Motor neuron (in vitro differentiated cells): Measurements from ENCODE around the gene BCAN. TPM values are rescaled to one million over a fixed set of nuclear protein-coding genes. Genes with fewer than 3 reads are reported as not detected.
A peak's percentile ranks its signal among the peaks of the same experiment; 100 is the strongest.
"Not testable (repeated sequence)": the region's sequence is repeated elsewhere in the genome, so short reads cannot be mapped to it uniquely, and the experiment has no call there.

Experiments used
- ATAC-seq, 8 experiments: fragments of 200-7000 bp; cut with Tn5 transposase; replicated peaks in 6 of 8; 2 replicates each; pipeline ENCODE4 v1.8.0; 2021; ENCODE audit warnings: mild to moderate bottlenecking in 8 of 8, moderate library complexity in 8 of 8
- H3K27ac ChIP-seq, 2 donors: fragments of 250-450 bp; sonication (Bioruptor Pico); 2 replicates each; pipeline ENCODE4 v1.9.0; 2021; ENCODE audit warnings: antibody characterized with exemption in 2 of 2, mild to moderate bottlenecking in 2 of 2, moderate library complexity in 1 of 2
- H3K4me1 ChIP-seq, 2 donors: fragments of 250-450 bp; sonication (Bioruptor Pico); replicated peaks in 1 of 2; 2 replicates each; pipeline ENCODE4 v1.6.1; 2021; ENCODE audit warnings: antibody characterized with exemption in 2 of 2, mild to moderate bottlenecking in 2 of 2, moderate library complexity in 1 of 2
- H3K4me3 ChIP-seq, 5 donors: fragments of 250-450 bp; sonication (Bioruptor Pico); 2 replicates each; pipeline ENCODE4 v1.9.0; 2021; ENCODE audit warnings: antibody characterized with exemption in 5 of 5, mild to moderate bottlenecking in 5 of 5, moderate library complexity in 4 of 5
- WGBS, 10 experiments: fragments of 450-650 bp; shearing (Covaris generic); methylation state at CpG; one replicate each; pipeline ENCODE4 v1.0.0; 2022; 5-methylcytosine and 5-hydroxymethylcytosine counted together
- in situ Hi-C, 9 experiments: fragments of 400-800 bp; cut with MboI; loops; one replicate each; pipeline ENCODE4 v1.15.0; 2021; ENCODE audit warnings: low sequenced_read_pairs in 9 of 9, low pct_unique_long_range_greater_than_20kb in 2 of 9; ENCODE audit not compliant: unreplicated experiment in 9 of 9
- total RNA-seq, 8 experiments: library from RNA; unstranded; fragments of 300-600 nt; gene quantifications; 2 replicates each; pipeline versions ENCODE4 v1.2.3 to v1.2.4, GENCODE V29; 2022

The BCAN gene
- total RNA-seq, 8 experiments from 2014 or later = 0.66 to 25.1 (median 1.7) TPM

- in situ Hi-C loops = loop anchor here in 4 of 9 experiments (10.0 to 25.0 kb wide), 3 partner anchors 146 to 214 kb away; no protein-coding TSS in a partner anchor
- peaks cover 9 to 14% of the 10 kb centered on the region in 2 donors for H3K4me1 ChIP-seq
- H3K27ac ChIP-seq = peak within 1 kb of the TSS; percentile 43 to 70
- ATAC-seq = peak; percentile 86 to 94 (median 92)
- H3K4me3 ChIP-seq = peak within 1 kb of the TSS; percentile 53 to 97 (median 71)
- WGBS, 10 experiments = 0 to 4% (median 0%) methylated on average over 1 to 35 of the region's 35 CpGs; no CpG with 5 or more reads in 1 of the 10 experiments
These were observed 40.6 kb upstream of the BCAN start, which contains the start of gene GPATCH4 for GRCh38 chr1:156601122-156601830. GPATCH4 (minus strand) TSS chr1:156601479.

GRCh38 chr1:156601892-156602291, 40.0 kb upstream of the BCAN start:
- ATAC-seq = peak in 7 of 8 experiments; percentile 3 to 26 (median 10)
- Histone ChIP-seq H3K4me1 (peaks cover 9 to 14% of the 10 kb centered on the region in 2 donors), H3K4me3 (peak overlapping the region; percentile 53 to 97 (median 71)), H3K27ac (peak overlapping the region; percentile 43 to 70)
- WGBS, 10 experiments = 35 to 100% (median 79%) methylated on average over 1 to 11 of the region's 12 CpGs; no CpG with 5 or more reads in 2 of the 10 experiments
- in situ Hi-C loops = loop anchor here in 4 of 9 experiments (10.0 to 25.0 kb wide), 3 partner anchors 147 to 215 kb away; no protein-coding TSS in a partner anchor

DNA sequence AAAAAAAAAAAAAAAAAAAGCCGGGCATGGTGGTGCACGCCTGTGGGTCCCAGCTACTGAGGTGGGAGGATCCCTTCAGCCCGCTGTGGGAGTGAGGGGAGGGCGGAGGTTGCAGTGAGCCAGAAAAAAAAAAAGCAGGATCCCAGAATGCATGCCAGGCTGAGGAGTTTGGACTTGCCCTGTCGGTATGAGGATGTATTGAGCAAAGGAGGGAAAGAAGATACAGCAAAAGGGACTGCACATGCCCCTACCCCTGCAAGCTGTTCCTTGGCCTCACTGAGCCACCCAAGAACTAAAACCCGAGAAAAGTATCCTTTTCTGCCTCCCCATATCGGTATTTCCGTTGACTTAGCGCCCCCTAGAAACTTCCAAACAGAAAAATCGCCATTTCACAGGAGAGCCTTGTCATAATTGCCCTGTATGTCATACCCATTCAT, 39.3 kb upstream of the BCAN start:
- Histone ChIP-seq H3K27ac (no peak overlapping the region), H3K4me1 (peaks cover 9 to 14% of the 10 kb centered on the region in 2 donors), H3K4me3 (no peak overlapping the region)
- WGBS, 10 experiments = 7 to 75% (median 34%) methylated on average over 3 to 10 of the region's 10 CpGs; no CpG with 5 or more reads in 1 of the 10 experiments
- in situ Hi-C loops = loop anchor here in 4 of 9 experiments (10.0 to 25.0 kb wide), 3 partner anchors 148 to 215 kb away; no protein-coding TSS in a partner anchor
- no peak for ATAC-seq

- WGBS, 10 experiments = 43 to 93% (median 79%) methylated on average over 2 to 4 of the region's 4 CpGs; no CpG with 5 or more reads in 4 of the 10 experiments
- in situ Hi-C loops = loop anchor here in 4 of 9 experiments (10.0 to 25.0 kb wide), 3 partner anchors 153 to 220 kb away; no protein-coding TSS in a partner anchor
- ATAC-seq, H3K27ac ChIP-seq, H3K4me3 ChIP-seq, H3K4me1 ChIP-seq: not testable (repeated sequence)
These were observed 34.6 kb upstream of the BCAN start for GRCh38 chr1:156607344-156607743.

- in situ Hi-C loops = loop anchor here in 4 of 9 experiments (10.0 to 25.0 kb wide), 3 partner anchors 153 to 221 kb away; no protein-coding TSS in a partner anchor
- no peak overlapping the region for H3K4me3 ChIP-seq
- peak; percentile 98 to 100 (median 99) for ATAC-seq
- 0 to 50% (median 32%) methylated on average over 1 to 7 of the region's 7 CpGs for WGBS, 10 experiments
- H3K27ac ChIP-seq = no peak overlapping the region
- H3K4me1 ChIP-seq = peaks cover 5 to 7% of the 10 kb centered on the region in 2 donors
These were observed 33.8 kb upstream of the BCAN start for GRCh38 chr1:156608036-156608674.

DNA sequence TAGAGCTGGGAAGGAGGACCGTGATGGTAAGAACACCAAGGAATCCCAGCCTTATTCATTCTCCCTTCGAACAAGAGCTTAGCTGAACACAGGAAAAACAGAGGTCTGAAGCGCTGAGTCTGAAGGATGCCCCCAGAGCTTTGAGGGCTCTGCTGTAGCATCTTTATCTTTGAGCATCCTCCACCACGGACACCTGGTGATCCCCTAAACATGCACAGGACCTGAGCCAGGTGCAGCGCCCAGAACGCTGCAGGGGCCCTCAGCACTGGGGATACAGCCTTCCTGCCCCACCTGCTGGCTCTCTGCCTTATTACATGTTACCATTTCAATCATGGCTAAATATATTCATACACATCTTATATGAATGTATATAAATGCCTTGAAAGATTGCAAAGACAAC, 32.9 kb upstream of the BCAN start:
- WGBS, 10 experiments = 17 to 80% (median 42%) methylated on average over 1 to 6 of the region's 6 CpGs; no CpG with 5 or more reads in 1 of the 10 experiments
- no peak overlapping the region for H3K4me3 ChIP-seq
- peak in 6 of 8 experiments; percentile 55 to 74 (median 57) for ATAC-seq
- peaks cover 5 to 7% of the 10 kb centered on the region in 2 donors for H3K4me1 ChIP-seq
- in situ Hi-C loops = loop anchor here in 4 of 9 experiments (10.0 to 25.0 kb wide), 3 partner anchors 154 to 222 kb away; no protein-coding TSS in a partner anchor
- H3K27ac ChIP-seq = no peak overlapping the region

DNA sequence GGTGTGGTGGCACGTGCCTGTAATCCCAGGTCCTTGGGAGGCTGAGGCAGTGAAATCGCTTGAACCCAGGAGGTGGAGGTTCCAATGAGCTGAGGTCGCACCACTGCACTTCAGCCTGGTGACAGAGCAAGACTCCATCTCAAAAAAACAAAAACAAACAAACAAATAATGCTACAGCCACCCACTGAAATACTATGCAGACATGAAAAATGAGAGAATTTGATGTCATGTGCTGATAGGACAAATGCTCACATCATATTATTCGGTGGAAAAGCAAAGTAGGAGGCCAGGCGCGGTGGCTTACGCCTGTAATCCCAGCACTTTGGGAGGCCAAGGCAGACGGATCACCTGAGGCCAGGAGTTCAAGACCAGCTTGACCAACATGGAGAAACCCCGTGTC, 31.8 kb upstream of the BCAN start:
- ATAC-seq, H3K27ac ChIP-seq, H3K4me1 ChIP-seq, H3K4me3 ChIP-seq: not testable (repeated sequence)
- in situ Hi-C loops = loop anchor here in 3 of 9 experiments (25.0 kb wide), 2 partner anchors 173 to 223 kb away; no protein-coding TSS in a partner anchor
- 35 to 100% (median 84%) methylated on average over 3 to 9 of the region's 9 CpGs; no CpG with 5 or more reads in 1 of the 10 experiments for WGBS, 10 experiments

GRCh38 chr1:156612666-156613065, 29.3 kb upstream of the BCAN start:
- Histone ChIP-seq H3K27ac (no peak overlapping the region), H3K4me1 (peaks cover 16 to 20% of the 10 kb centered on the region in 2 donors), H3K4me3 (no peak overlapping the region)
- no peak for ATAC-seq
- 14 to 100% (median 67%) methylated on average over 1 to 3 of the region's 3 CpGs for WGBS, 10 experiments
- in situ Hi-C loops = loop anchor here in 3 of 9 experiments (25.0 kb wide), 2 partner anchors 175 to 225 kb away; no protein-coding TSS in a partner anchor

DNA sequence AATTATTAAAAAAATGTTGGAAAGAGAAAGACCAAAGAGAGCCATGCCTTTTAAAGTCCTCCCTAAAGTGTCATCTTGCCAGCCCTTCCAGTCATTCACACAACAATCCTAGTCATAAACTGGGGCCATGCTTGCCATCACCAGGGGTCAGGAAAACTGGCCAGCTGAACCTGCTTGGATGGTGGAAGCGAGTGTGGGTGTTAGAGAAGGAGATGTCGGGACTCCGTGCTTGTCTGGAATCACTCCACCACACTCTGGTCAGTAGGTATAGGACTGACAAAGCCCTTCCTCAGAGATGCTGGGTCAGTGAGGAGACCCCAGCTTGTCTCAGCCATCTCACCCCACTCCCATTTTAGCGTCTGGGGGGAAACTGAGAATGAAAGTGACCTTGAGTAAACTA, 26.0 kb upstream of the BCAN start:
- no peak overlapping the region for H3K27ac ChIP-seq

GRCh38 chr1:156616463-156616862, 25.5 kb upstream of the BCAN start:
- peak in 6 of 8 experiments; percentile 83 to 96 (median 90) for ATAC-seq
- WGBS, 10 experiments = 0 to 50% (median 30%) methylated on average over 1 to 5 of the region's 5 CpGs; no CpG with 5 or more reads in 3 of the 10 experiments
- H3K4me1 ChIP-seq = peaks cover 11 to 18% of the 10 kb centered on the region in 2 donors
- no peak overlapping the region for H3K27ac ChIP-seq
- no peak overlapping the region for H3K4me3 ChIP-seq
- in situ Hi-C loops = loop anchor here in 3 of 9 experiments (25.0 kb wide), 2 partner anchors 179 to 229 kb away; no protein-coding TSS in a partner anchor

More for the DNA sequence above, 26.0 kb upstream of the BCAN start:
- Histone ChIP-seq H3K4me1 (peaks cover 11 to 18% of the 10 kb centered on the region in 2 donors), H3K4me3 (no peak overlapping the region)
- WGBS, 10 experiments = 25 to 100% (median 60%) methylated on average over 1 to 4 of the region's 4 CpGs; no CpG with 5 or more reads in 3 of the 10 experiments
- ATAC-seq = peak in 4 of 8 experiments; percentile 15 to 29 (median 20)
- in situ Hi-C loops = loop anchor here in 3 of 9 experiments (25.0 kb wide), 2 partner anchors 179 to 229 kb away; no protein-coding TSS in a partner anchor

DNA sequence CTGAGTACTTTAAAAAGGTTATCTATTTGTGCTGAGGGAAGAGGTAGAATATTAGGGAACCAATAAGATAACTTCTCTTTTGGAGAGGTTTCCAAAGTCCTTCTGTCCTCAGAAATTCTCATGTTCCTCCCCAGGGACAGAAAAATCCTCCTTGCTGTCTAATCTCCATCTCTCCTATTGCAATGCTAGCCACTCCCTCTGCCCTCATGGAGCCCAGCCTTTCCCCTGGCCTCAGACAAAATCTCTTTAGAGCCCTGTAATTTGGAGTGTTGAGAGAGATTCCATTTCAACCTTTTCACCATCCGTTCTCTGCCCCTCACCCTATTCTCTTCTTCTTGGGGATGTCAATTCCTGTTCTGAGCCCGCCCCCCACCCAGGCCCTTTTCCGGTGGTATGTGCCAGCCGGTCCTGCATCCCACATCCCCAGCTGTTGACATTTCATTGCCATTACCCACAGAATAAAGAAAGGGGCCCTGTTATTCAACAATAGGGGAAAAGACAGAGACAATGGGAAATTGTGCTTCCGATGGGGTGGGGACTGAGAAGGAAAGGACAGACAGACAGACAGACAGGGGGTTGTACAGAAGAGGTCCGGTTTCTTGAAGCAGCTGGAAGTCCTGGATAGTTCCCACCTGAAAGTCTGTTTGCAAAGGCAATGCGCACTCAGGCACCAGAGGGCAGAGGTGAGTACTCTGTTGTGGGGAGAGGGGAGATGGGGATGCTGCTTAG, 22.9 kb upstream of the BCAN start, which contains the start of gene HAPLN2:
HAPLN2 (plus strand) TSS at position 563 of the 729 bp plus-strand sequence. CDS start 4,076 bp downstream, outside the sequence.
- WGBS, 10 experiments = 0 to 7% (median 3%) methylated on average over 1 to 7 of the region's 7 CpGs; no CpG with 5 or more reads in 2 of the 10 experiments
- Histone ChIP-seq H3K4me1 (peaks cover 11 to 21% of the 10 kb centered on the region in 2 donors), H3K4me3 (no peak within 1 kb of the TSS), H3K27ac (no peak within 1 kb of the TSS)
- in situ Hi-C loops = loop anchor here in 3 of 9 experiments (25.0 kb wide), 2 partner anchors 182 to 232 kb away; no protein-coding TSS in a partner anchor
- ATAC-seq = peak in 1 of 8 experiments; percentile 42
